Measurements from ENCODE around the gene SEMA3D.

Gene SEMA3D

GRCh38 chr7:85183296-85183695 lies 3.6 kb downstream of the SEMA3D start:
- no peak for DNase-seq

GRCh38 chr7:85178531-85179298 lies 8.1 kb downstream of the SEMA3D start:
- no peak for DNase-seq

GRCh38 chr7:85177316-85177715 lies 9.5 kb downstream of the SEMA3D start:
- DNase-seq, result no peak

- no peak for DNase-seq
Observed at GRCh38 chr7:85176197-85176596, 10.7 kb downstream of the SEMA3D start.

- no peak for DNase-seq
Observed at GRCh38 chr7:85175217-85175616, 11.6 kb downstream of the SEMA3D start.

GRCh38 chr7:85172530-85172941 lies 14.3 kb downstream of the SEMA3D start:
- DNase-seq, result no peak

- DNase-seq, result no peak
Observed at GRCh38 chr7:85167636-85168035, 19.2 kb downstream of the SEMA3D start.

- no peak for DNase-seq
Observed at GRCh38 chr7:85165263-85165662, 21.6 kb downstream of the SEMA3D start.

- DNase-seq, result no peak
Observed at GRCh38 chr7:85164376-85164775, 22.5 kb downstream of the SEMA3D start.

- no peak for DNase-seq
Observed at GRCh38 chr7:85162721-85163120, 24.1 kb downstream of the SEMA3D start.

GRCh38 chr7:85160223-85160622 lies 26.6 kb downstream of the SEMA3D start:
- DNase-seq, result no peak

- no peak for DNase-seq
Observed at GRCh38 chr7:85159003-85159402, 27.9 kb downstream of the SEMA3D start.

- DNase-seq, result no peak
Observed at GRCh38 chr7:85156661-85157208, 30.1 kb downstream of the SEMA3D start.

GRCh38 chr7:85154282-85154937 lies 32.4 kb downstream of the SEMA3D start:
- DNase-seq, result no peak

- DNase-seq, result no peak
Observed at GRCh38 chr7:85153715-85154114, 33.1 kb downstream of the SEMA3D start.

- DNase-seq, result no peak
Observed at GRCh38 chr7:85150624-85151023, 36.2 kb downstream of the SEMA3D start.

GRCh38 chr7:85144771-85145170 lies 42.1 kb downstream of the SEMA3D start:
- no peak for DNase-seq

- no peak for DNase-seq
Observed at GRCh38 chr7:85135977-85136376, 50.9 kb downstream of the SEMA3D start.

- no peak for DNase-seq
Observed at GRCh38 chr7:85133560-85133959, 53.3 kb downstream of the SEMA3D start.

GRCh38 chr7:85133006-85133405 lies 53.9 kb downstream of the SEMA3D start:
- DNase-seq, result no peak

- no peak for DNase-seq
Observed at GRCh38 chr7:85130702-85131101, 56.2 kb downstream of the SEMA3D start.

- DNase-seq, result no peak
Observed at GRCh38 chr7:85126383-85126782, 60.5 kb downstream of the SEMA3D start.

- DNase-seq, result no peak
Observed at GRCh38 chr7:85125651-85126131, 61.2 kb downstream of the SEMA3D start.

GRCh38 chr7:85125176-85125575 lies 61.7 kb downstream of the SEMA3D start:
- no peak for DNase-seq
